ENCODE results near the gene CCDC141.

DNA sequence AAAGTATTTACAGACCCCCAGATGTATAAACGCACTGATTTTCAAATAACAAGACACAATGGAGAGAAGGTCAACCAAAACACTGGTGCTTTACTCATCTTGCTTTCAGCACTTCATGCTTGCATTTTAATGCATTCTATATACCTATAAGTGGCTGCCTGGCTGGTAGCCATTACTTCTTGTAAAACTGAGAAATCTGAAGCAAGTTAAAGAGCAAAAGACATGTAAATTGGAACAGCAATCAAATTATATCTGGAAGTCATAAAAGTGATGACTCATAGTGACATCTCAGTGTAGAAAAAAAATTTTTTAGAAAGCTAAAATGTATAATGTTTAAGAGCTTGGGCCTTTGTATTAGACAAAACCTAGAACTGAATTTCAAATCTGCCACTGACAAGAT is 106.2 kb downstream of the CCDC141 start:
- TF ChIP-seq, protein P1, sequence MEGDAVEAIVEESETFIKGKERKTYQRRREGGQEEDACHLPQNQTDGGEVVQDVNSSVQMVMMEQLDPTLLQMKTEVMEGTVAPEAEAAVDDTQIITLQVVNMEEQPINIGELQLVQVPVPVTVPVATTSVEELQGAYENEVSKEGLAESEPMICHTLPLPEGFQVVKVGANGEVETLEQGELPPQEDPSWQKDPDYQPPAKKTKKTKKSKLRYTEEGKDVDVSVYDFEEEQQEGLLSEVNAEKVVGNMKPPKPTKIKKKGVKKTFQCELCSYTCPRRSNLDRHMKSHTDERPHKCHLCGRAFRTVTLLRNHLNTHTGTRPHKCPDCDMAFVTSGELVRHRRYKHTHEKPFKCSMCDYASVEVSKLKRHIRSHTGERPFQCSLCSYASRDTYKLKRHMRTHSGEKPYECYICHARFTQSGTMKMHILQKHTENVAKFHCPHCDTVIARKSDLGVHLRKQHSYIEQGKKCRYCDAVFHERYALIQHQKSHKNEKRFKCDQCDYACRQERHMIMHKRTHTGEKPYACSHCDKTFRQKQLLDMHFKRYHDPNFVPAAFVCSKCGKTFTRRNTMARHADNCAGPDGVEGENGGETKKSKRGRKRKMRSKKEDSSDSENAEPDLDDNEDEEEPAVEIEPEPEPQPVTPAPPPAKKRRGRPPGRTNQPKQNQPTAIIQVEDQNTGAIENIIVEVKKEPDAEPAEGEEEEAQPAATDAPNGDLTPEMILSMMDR (IDR thresholded peaks at IDR 0.05) = no peak
- no peak for TF ChIP-seq POLR2AphosphoS5 (IDR thresholded peaks at IDR 0.05)
